ENCODE measurements around the gene CYP39A1. TPM values are rescaled to one million over a fixed set of nuclear protein-coding genes. Genes with fewer than 3 reads are reported as not detected.

The CYP39A1 gene
- total and polyA plus RNA-seq, 9 of the 15 experiments (the other 6 are each of a cell fraction or from before 2014, with no cell fraction given): not detected

DNA sequence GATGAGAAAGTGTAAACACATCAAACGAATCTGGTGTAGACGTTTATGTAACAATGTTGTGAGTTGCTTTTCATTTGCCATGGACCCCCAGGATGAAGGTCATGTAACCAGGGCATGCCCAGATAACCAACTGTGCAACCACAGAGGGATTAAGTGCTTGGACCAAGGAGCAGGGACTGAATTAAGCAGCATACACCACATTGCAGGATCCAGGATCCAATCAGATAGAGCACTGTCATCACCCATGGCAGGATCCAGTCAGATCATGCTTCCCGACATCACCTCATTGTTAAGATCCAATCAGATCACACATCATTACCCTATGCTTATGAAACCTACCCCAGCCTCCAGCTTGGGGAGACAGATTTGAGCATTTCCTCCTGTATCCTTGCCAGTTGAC, 87.1 kb downstream of the CYP39A1 start (continued):
- TF ChIP-seq, protein P1, sequence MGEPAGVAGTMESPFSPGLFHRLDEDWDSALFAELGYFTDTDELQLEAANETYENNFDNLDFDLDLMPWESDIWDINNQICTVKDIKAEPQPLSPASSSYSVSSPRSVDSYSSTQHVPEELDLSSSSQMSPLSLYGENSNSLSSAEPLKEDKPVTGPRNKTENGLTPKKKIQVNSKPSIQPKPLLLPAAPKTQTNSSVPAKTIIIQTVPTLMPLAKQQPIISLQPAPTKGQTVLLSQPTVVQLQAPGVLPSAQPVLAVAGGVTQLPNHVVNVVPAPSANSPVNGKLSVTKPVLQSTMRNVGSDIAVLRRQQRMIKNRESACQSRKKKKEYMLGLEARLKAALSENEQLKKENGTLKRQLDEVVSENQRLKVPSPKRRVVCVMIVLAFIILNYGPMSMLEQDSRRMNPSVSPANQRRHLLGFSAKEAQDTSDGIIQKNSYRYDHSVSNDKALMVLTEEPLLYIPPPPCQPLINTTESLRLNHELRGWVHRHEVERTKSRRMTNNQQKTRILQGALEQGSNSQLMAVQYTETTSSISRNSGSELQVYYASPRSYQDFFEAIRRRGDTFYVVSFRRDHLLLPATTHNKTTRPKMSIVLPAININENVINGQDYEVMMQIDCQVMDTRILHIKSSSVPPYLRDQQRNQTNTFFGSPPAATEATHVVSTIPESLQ (CRISPR knock-in tag; IDR thresholded peaks at IDR 0.05): no peak
- TF ChIP-seq LARP7 (IDR thresholded peaks at IDR 0.05) (no peak), MYBL2 (IDR thresholded peaks at IDR 0.05; ENCODE audit: low read depth) (no peak), MYBL2 (CRISPR knock-in tag; IDR thresholded peaks at IDR 0.05; ENCODE audit: borderline replicate concordance) (no peak), TSHZ1 (CRISPR knock-in tag; IDR thresholded peaks at IDR 0.05) (no peak), E4F1 (CRISPR knock-in tag; IDR thresholded peaks at IDR 0.05; ENCODE audit: borderline replicate concordance) (no peak), NFE2 (IDR thresholded peaks at IDR 0.05; ENCODE audit: low read depth) (no peak), BRD9 (IDR thresholded peaks at IDR 0.05; ENCODE audit: low read depth, partially characterized antibody) (no peak), FOXP1 (CRISPR knock-in tag; IDR thresholded peaks at IDR 0.05) (no peak), ZNF232 (CRISPR knock-in tag; IDR thresholded peaks at IDR 0.05) (no peak), CXXC5 (CRISPR knock-in tag; IDR thresholded peaks at IDR 0.05) (no peak), CBFA2T3 (IDR thresholded peaks at IDR 0.05) (no peak), ZNF778 (CRISPR knock-in tag; IDR thresholded peaks at IDR 0.05) (no peak), KDM5B (IDR thresholded peaks at IDR 0.05; ENCODE audit: insufficient replicate concordance, low read depth, low read length) (no peak)
- TF ChIP-seq, protein P2, sequence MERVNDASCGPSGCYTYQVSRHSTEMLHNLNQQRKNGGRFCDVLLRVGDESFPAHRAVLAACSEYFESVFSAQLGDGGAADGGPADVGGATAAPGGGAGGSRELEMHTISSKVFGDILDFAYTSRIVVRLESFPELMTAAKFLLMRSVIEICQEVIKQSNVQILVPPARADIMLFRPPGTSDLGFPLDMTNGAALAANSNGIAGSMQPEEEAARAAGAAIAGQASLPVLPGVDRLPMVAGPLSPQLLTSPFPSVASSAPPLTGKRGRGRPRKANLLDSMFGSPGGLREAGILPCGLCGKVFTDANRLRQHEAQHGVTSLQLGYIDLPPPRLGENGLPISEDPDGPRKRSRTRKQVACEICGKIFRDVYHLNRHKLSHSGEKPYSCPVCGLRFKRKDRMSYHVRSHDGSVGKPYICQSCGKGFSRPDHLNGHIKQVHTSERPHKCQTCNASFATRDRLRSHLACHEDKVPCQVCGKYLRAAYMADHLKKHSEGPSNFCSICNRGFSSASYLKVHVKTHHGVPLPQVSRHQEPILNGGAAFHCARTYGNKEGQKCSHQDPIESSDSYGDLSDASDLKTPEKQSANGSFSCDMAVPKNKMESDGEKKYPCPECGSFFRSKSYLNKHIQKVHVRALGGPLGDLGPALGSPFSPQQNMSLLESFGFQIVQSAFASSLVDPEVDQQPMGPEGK (CRISPR knock-in tag; IDR thresholded peaks at IDR 0.05; ENCODE audit: borderline replicate concordance): no peak

Data from K562 (cell line).